ENCODE results near the gene ADNP2. TPM values are rescaled to one million over a fixed set of nuclear protein-coding genes. Genes with fewer than 3 reads are reported as not detected.
A peak's percentile ranks its signal among the peaks of the same experiment; 100 is the strongest.

The ADNP2 gene
- 25.5 and 28.6 TPM in 2 replicates for total RNA-seq (2016; rRNA removed; fragmentation: Illumina TruSeq; extraction: Trizol)
- total RNA-seq (2016; cell fraction: cytosol; rRNA removed; fragmentation: Illumina TruSeq; extraction: Trizol; ENCODE audit: low read depth), result 2.3 TPM in 2 replicates
- 23.8 and 24.2 TPM in 2 replicates for total RNA-seq (2016; cell fraction: insoluble cytoplasmic fraction; rRNA removed; fragmentation: Illumina TruSeq; extraction: Trizol)
- 11.9 and 13.0 TPM in 2 replicates for total RNA-seq (2016; cell fraction: membrane; rRNA removed; fragmentation: Illumina TruSeq; extraction: Trizol)
- 17.1 and 18.2 TPM in 2 replicates for total RNA-seq (2016; cell fraction: nucleus; rRNA removed; fragmentation: Illumina TruSeq; extraction: Trizol)
- polyA plus RNA-seq (2011; rRNA removed), result 9.9 and 10.8 TPM in 2 replicates
- 8.0 and 8.3 TPM in 2 replicates for polyA plus RNA-seq (2011; cell fraction: cytosol; rRNA removed)
- 12.3 and 13.9 TPM in 2 replicates for polyA plus RNA-seq (2011; cell fraction: nucleus; rRNA removed)
- 15.1 and 15.4 TPM in 2 replicates for polyA plus RNA-seq (2012)
- polyA plus RNA-seq (2016; cell fraction: cytosol; fragmentation: Illumina TruSeq; extraction: Trizol; ENCODE audit: low read depth), result 0.66 and 0.67 TPM in 2 replicates
- 17.6 and 18.3 TPM in 2 replicates for polyA plus RNA-seq (2016; cell fraction: insoluble cytoplasmic fraction; fragmentation: Illumina TruSeq; extraction: Trizol; ENCODE audit: low read depth)
- 4.1 and 4.5 TPM in 2 replicates for polyA plus RNA-seq (2016; cell fraction: membrane; fragmentation: Illumina TruSeq; extraction: Trizol; ENCODE audit: low read depth)
- 21.2 and 21.4 TPM in 2 replicates for polyA plus RNA-seq (2016; cell fraction: nucleus; fragmentation: Illumina TruSeq; extraction: Trizol; ENCODE audit: insufficient read depth, low read depth)
- polyA minus RNA-seq (2011; rRNA and poly(A)+ RNA removed; ENCODE audit: low replicate concordance), result 36.7 and 42.7 TPM in 2 replicates
- 14.4 and 15.4 TPM in 2 replicates for polyA minus RNA-seq (2011; cell fraction: cytosol; rRNA and poly(A)+ RNA removed)
- polyA minus RNA-seq (2011; cell fraction: nucleus; rRNA and poly(A)+ RNA removed), result 32.1 and 32.2 TPM in 2 replicates
- percentile 92 among the genes with signal in this experiment for Bru-seq, nascent RNA
- BruChase-seq, experiment 1, labeled RNA remaining after a 6-hour chase, result percentile 94 among the genes with signal in this experiment
- BruChase-seq, experiment 2, labeled RNA remaining after a 2-hour chase, result percentile 96 among the genes with signal in this experiment
- long read RNA-seq, experiment 1, partial matches to known transcripts, result 0 of 5 reads
- long read RNA-seq, experiment 1, other reads (novel, unspliced or antisense), result 5 of 5 reads
- long read RNA-seq, experiment 2, full-length matches to known transcripts, result 4 of 47 reads
- long read RNA-seq, experiment 2, partial matches to known transcripts, result 0 of 47 reads
- long read RNA-seq, experiment 2, other reads (novel, unspliced or antisense), result 43 of 47 reads

DNA sequence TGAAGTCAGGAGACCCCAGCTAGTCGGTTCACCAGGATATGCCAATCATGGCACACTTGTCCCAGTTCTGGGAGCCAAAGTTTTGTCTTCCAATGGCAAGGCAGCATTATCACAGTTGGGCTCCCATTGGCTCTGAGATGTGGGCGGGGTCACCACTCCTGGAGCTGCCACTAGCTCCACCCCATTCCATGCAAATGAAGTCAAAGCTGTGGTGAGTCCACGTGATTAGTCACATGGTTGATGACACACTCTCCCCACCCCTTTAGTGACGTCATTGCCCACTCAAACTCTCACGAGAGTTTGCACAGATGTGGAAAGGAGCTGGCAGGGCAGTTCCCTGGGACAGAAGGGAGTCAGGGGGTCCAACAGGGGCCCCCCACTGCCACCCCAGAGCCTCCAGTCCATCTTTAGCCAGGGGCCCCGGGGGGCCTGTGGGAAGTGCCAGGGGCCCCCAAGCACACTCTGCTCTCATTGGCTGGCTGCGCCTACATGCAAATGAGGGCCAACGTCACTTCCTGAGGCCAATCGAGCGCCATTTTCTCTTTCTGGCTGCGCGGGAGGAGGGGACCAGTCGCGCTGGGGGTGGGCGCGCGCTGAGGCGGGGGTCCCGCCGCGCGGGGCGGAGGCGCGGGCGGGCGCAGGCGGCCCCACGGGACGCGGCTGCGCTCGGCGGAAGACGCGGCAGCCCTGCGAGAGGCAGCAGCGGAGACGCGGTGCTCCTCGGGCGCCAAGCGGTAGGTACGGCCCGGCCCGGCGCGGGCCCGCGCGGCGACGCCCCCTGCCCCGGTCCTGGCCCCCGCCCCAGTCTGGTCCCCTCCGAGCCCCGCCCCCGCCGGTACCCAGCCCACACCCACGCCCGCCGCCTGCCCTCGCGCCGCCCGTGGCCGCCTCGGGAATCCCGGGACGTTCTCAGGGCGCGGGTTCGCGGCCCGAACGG, at the start of gene ADNP2:
ADNP2 (plus strand) TSS at position 524 of the 937 bp plus-strand sequence. CDS start 8,281 bp downstream, outside the sequence.
- ChIA-PET CTCF (ENCODE audit: low intra/inter-chr PET ratio, low total read pairs) (no interaction called here), POLR2A (interaction anchor here (0.6 to 1.2 kb wide), 8 partner anchors 75 to 175 kb away, joined by 3 to 18 read pairs (median 4); partner anchors contain the start of genes HSBP1L1, RBFA and TXNL4A)
- no peaks in the 10 kb centered on the region for H3K36me3 ChIP-seq (replicated peaks in 1 of 2; ENCODE audit: control insufficient read depth in 1 of 2, insufficient read depth in 2 of 2, low read length in 2 of 2)
- no peaks in the 10 kb centered on the region for H3K9me3 ChIP-seq (ENCODE audit: low read length)
- no peaks in the 10 kb centered on the region for H3K27me3 ChIP-seq (ENCODE audit: control insufficient read depth in 1 of 2, insufficient read depth in 2 of 2, low read length in 2 of 2)
- DNase-seq (ENCODE audit: low spot score), result peak; percentile 96
- H3K9ac ChIP-seq (ENCODE audit: insufficient read depth, low read depth, low read length), result peak within 1 kb of the TSS; percentile 86
- FAIRE-seq, result peak; percentile 92
- intact Hi-C loops (cut with micrococcal nuclease; ENCODE audit: unreplicated experiment) (no loop called here), in situ Hi-C loops (cut with HindIII; ENCODE audit: extremely low pct_ligation_motif_present, low pct_unique_long_range_greater_than_20kb) (loop anchor here (10.0 kb wide), 1 partner anchor 174 kb away; no protein-coding TSS in a partner anchor)
- peaks cover 89% of the 10 kb centered on the region for H3K4me1 ChIP-seq (ENCODE audit: insufficient read depth, low read length)
- peak within 1 kb of the TSS; percentile 85 for H3K27ac ChIP-seq (ENCODE audit: extremely low read length, insufficient read depth, low read length)
- H3K4me3 ChIP-seq (replicated peaks in 1 of 3; ENCODE audit: insufficient read depth in 1 of 3, low read depth in 2 of 3, low read length in 3 of 3), result peak within 1 kb of the TSS; percentile 79 to 96 (median 88)
- peak; percentile 74 for ATAC-seq
- peak within 1 kb of the TSS; percentile 87 for H3K4me2 ChIP-seq (ENCODE audit: low read depth, low read length)
- WGBS (ENCODE audit: low lambda C conversion rate), result 0% methylated on average over 4 of the region's 76 CpGs
- H2AFZ ChIP-seq (ENCODE audit: low read length), result no peak within 1 kb of the TSS
- peaks cover 46% of the 10 kb centered on the region for H3K79me2 ChIP-seq (ENCODE audit: insufficient read depth, low read length)
- peaks cover 41% of the 10 kb centered on the region for H4K20me1 ChIP-seq (ENCODE audit: insufficient read depth, low read length)
- no TSS peak for BruUV-seq (replicated peaks)
- TF ChIP-seq NFYC (CRISPR knock-in tag; IDR thresholded peaks at IDR 0.05) (peak; percentile 79), MEIS1 (CRISPR knock-in tag; IDR thresholded peaks at IDR 0.05; ENCODE audit: borderline replicate concordance) (0 out of 2 replicates have a peak, but pooled peaks have one; percentile 53), ZSCAN30 (CRISPR knock-in tag; IDR thresholded peaks at IDR 0.05) (no peak), SNRNP70 (IDR thresholded peaks at IDR 0.05; ENCODE audit: low read depth, low read length) (no peak), ZFY (CRISPR knock-in tag; IDR thresholded peaks at IDR 0.05) (peak; percentile 46; the same call in 1 of the 2 replicates), ZNF564 (CRISPR knock-in tag; IDR thresholded peaks at IDR 0.05) (no peak), PHF8 (CRISPR knock-in tag; IDR thresholded peaks at IDR 0.05) (peak; percentile 73), BORCS8-MEF2B (CRISPR knock-in tag; IDR thresholded peaks at IDR 0.05) (no peak), SNAPC4 (CRISPR knock-in tag; IDR thresholded peaks at IDR 0.05) (peak; percentile 97), ZSCAN25 (CRISPR knock-in tag; IDR thresholded peaks at IDR 0.05) (no peak), ZNF776 (CRISPR knock-in tag; IDR thresholded peaks at IDR 0.05) (no peak)
- TF ChIP-seq, protein P1, sequence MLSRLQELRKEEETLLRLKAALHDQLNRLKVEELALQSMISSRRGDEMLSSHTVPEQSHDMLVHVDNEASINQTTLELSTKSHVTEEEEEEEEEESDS (CRISPR knock-in tag; IDR thresholded peaks at IDR 0.05; ENCODE audit: borderline replicate concordance), result peak; percentile 80; the same call in 1 of the 2 replicates
